ENCODE measurements around the gene DRAXIN.

Gene DRAXIN

DNA sequence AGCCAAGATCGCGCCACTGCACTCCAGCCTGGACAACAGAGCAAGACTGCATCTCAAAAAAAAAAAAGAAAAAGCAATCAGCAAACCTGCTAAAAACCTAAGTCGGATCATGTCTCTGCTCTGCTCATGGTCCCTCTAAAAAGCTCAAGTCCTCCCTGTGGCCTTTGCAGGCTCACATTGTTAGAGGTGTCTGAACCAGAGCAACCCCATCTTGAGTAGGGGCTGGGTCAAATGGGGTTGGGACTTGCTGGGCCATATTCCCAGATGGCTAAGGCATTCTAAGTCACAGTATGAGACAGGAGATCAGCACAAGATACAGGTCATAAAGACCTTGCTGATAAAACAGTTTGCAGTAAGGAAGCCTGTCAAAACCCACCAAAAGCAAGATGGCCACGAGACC is 3.0 kb upstream of the DRAXIN start:
- DNase-seq (ENCODE audit: low read depth in 2 of 2): no peak

DNA sequence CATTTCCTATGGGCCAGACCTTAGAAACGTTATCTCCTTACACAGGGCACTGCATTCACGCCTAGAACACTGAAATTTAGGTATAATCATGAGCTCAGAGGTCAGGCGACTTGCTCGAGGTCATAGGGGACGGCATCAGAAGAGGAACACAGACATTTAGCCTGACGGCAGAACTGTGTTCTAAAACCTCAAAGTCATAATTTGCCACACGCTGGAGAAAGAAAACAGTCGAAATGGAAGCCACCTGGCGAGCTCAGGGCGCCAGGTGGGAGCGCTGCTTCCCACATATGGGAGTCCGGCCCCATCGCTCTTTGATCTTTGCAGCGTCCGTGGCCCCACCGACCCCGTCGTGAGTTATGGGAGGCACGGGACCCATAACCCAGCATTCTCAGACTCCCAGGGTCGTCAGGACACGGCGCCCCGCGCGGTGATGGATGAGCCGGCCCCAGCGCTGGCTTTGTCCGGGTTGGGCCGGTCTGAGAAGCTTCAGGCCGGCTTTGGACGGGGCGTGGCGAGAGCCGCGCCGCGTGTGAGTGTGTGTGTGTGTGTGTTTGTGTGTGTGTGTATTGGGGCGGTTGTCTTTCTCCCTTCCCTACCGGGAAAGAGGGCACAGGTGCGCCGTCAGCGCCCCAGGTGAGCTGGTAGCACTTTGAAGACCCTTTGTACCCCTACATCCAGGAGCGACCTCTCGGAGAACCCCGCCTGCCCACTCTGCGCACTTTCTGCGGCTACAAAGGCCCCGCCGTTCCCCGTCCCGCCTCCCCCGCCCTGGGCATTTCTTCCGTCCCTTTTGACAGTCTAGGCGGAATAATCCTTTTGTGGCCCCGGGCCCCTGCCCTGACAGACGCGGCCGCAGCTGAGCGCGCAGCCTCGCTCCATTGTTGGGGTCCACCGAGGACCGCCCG is 861 bp upstream of the DRAXIN start:
- no peak for DNase-seq (ENCODE audit: low read depth in 2 of 2)

DNA sequence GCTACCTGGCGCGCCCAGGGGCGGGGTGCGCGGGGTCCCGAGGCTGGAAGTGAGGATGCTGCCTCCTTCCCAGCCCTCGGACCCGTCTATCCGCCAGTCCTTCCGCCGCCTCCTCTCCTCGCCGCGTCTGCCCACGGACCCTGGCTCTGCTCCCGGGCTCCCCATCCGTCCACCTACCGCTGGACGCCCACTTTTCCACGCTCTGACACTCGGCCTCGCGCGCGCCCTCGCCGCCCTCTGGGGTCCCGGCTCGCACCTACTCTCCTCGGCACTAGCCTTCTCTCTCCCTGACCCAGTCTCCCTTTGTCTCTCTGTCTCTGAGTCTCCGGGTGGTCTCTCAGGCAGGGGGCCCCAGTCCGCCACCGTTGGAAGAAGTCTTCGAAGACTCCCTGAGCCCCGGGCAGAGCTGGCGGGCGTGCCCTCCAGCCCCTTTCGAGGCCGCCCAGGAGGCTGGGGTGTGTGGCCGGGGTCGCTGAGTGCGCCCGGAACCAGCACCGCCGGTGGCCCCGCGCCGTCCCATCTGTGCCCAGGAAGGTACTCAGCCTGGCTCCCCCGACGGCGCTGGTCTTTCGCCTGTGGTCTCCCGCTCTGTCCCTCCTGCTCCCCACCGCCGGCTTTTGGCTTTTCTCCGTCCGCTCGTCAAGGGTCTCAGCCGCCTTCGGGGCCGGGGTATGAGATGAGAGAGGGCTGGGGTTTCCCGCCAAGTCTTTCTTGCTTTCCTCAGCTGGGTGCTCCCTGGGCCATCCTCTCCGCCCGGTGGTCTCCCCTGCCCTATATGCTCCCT is 610 bp downstream of the DRAXIN start:
- no peak for DNase-seq (ENCODE audit: low read depth in 2 of 2)

DNA sequence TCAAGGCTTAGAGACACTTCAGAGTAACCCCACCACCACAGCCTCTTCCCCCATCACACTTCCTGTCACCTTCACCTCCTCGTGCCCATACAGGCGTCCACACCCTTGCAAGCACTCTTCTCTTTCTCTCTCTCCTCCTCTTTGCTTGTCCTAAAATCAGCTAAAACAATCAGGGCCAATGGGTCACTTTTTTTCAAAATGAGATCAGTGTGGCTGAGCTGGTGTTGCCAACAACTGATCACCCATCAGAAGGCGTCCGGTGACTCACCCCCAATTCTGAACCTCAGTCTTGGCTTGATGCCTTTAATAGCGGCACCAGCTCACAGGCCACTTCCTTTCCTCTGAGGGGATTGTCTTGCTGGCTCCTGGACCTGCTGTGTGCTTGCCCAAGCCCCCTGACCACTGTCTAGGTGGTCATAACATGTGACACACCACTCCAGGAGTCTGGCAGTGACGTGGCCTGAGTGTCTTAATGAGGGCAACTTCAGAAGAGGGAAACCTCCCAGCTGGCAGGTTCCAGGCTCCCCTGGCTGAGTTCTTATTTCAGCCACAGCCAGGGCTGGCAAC is 1.6 kb downstream of the DRAXIN start:
- no peak for DNase-seq (ENCODE audit: low read depth in 2 of 2)

DNA sequence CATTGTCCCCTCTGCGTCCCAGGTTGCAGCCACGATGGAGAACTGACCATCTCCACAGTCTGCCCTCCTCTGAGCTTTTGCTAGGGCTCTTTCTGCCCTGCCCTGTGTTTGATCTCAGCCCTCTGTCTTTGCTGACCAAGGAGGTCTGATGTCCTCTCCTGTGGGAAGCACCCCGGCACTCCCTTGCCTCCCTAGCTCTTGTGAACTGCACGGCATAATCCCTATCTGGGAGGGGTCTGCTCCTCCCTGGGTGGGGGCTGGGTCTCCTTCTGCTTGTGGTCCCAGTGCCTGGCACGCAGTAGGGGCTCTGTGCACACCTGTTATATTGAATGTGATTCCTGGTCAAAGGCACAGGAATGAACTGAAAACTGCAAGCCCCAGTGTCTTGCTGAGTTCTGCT is 2.4 kb downstream of the DRAXIN start:
- DNase-seq (ENCODE audit: low read depth in 2 of 2): no peak

DNA sequence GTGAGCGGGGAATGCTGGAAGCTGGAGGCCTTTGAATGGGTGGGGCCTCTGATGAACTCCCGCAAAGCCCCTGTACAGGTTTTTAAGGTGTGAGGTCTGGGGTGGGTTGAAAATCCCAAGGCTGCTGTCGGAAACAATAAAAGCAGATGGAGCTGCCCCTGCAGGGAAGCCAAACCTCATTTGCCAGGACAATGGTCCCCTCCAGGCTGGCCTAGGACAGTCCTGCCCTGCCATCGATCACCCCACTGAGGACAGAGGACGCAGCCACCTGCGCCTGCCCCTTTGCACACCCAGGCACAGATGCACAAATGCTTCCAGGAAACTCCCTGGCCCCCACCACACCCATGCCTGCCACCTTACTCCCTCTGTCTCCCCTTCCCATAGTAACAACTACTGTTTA is 4.4 kb downstream of the DRAXIN start:
- DNase-seq (ENCODE audit: low read depth in 2 of 2): no peak

DNA sequence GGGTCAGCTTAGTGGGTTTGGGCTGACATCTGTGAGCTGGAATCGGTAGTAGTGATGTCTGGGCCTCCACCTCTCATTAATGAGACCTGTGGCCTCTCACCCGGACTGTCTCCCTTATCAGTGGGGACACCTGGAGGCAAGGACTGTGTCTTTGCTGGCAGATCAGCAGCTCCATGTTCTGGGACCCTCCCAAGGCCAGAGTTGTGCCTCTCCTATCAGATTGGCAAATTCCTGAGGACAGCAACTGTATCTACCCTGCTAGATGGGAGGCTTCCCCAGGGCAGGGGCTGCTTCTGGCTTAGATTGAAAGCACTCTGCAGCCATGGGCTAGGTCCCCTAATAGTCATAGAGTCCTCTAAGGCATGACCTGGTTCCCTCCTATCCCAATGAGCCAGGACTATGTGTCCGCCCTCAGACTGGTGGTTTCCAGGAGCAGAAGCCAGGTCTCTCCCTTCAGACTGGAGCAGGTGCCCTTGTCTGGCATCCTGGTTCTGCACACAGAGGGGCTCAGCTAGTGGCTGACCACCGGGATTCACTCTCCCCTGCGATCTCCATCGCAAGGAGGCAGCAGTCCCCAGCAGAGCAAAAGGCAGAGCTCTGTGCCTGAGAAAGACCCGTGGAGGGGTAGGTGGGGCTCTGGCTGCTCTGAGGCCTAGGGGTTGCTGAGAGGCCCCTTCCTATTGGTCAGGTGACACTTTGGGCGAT is 5.8 kb downstream of the DRAXIN start:
- DNase-seq (ENCODE audit: low read depth in 2 of 2): no peak

DNA sequence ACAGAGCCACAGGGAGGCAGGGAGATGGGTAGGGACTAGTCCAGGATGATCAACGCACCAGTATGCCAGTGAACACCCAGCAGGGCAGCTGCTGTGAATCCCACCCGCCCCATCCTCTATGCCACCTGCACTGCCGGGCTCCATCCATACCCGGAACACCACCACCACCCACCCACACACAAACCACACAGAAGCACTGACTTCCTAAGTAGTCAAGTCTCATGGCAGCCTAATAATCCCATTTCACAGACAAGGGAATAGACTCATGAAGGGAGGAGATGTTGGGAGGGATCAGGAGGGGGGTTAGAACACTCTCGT is 6.3 kb downstream of the DRAXIN start:
- no peak for DNase-seq (ENCODE audit: low read depth in 2 of 2)

DNA sequence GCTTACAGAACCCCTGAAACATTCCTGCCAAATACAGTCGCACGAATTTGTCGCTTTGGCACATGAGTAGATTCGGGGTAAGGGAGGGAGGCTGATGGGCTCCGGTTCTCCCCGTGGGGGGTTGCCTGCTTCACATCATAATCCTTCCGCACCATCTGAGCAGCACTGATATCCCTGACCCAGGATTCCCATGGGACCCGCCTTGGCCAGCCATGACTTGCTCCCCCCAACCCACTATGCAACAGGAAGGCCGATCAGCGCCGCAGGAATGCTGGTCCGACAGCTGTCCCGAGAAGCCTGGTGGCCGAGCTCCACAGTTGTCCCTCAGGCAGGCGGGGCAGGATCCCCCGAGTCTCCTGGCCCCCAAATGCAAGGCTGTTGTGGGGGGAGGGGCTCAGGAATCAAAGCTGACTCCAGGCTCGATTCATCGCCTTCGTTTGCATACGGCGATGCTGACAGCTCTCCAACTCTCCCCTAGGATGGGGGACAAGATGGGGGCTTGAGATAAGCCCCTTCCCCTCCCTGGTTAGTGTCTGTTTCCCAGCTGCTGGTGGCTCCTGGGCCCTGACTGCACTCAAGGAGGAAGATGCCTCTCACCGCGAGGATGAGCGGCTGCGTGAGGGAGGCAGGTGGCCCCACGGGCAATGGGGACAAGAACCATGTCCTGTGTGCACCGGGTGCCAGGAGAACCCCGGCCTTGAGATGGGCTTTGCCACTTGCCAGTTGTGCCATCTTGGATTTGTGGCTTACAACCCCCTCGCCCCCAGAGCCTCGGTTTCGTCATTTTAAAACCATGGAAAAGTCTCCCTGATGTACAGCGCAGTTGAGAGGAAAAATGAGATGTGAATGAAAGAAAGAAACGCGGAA is 9.3 kb downstream of the DRAXIN start:
- no peak for DNase-seq (ENCODE audit: low read depth in 2 of 2)

DNA sequence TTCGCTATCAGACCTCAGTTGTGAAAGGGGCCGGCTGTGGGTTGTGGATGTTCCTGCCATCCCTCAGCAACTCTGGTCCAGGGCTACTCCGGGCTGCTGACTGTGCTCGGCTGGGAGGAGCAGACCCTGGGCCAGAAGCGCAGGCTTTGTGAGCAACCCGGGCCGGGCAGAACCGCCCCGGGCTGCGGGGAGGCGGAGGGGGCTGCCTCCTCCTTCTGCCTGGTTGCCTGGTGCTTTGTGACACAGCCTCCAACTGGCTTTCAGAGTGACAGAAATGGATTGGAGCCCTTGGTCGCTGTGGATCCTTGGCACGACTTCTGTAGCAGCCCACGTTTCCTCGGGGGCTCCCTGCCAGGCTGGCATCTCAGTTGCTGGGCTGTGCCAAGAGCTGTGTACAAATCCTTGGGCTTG is 10.0 kb downstream of the DRAXIN start:
- no peak for DNase-seq (ENCODE audit: low read depth in 2 of 2)

DNA sequence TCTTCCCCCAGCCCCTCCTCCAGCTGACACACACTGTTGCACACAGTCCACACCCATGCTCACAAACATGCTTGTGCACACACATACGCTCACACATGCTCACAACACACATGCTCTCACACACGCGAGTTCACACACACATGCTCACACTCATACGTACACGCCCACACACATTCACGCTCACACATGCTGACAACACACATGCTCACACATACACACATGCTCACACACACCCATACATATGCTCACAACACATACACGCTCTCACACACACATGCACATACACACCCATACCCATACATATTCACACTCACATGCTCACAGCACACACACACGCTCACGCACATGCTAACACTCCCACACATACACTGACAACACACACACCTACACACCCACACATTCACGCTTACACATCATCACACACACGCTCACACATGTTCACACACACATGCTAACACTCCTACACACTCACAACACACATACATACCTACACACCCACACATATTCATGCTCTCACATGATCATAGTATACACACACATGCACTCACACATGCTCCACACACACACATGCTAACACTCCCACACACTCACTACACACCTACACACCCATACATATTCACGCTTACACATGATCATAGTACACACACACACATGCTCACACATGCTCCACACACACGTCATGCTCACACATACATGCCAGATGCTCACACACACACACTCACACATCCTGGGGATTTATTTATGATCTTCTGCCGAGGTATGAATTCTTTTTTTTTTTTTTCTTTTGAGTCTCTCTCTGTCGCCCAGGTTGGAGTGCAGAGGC is 10.7 kb downstream of the DRAXIN start:
- no peak for DNase-seq (ENCODE audit: low read depth in 2 of 2)

DNA sequence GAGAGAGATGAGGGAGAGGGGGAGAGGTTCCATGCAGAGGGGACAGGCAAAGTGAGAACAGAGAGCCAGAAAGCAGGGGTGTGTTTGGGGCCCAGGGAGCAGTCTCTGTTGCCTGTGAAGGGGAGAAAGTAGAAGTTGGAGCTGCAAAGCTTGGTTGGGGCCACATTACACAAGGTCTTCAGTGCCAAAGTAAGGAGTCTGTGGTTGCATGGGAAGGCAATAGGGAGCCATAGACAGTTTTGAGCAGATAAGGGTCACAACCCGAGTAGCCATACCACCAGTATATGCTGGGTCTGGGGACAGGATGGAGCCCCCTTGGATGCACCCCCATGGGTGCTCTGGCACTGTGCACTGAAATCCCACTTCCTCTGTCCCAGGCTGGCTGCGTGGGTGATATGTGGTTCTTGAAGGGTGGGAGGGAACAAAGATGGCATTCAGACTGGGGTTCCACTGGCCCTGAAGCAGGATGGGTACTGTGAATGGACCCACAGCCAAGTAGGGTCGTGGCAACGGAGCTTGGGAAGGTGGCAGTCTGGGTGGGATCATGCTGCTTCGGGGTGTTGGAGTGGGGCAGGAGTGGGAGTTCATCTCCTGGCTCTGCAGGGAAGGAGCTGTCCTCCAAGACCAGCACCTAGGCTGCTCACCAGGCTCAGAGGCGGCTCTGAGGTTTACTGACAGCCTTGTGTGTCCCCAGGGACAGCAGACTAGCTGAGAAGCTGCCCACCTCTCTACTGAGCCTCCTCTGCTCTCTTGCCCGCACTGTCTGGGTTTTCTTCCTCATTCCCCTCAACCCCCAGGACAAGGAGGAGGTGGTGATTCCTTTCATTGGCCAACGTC is 12.1 kb downstream of the DRAXIN start:
- no peak for DNase-seq (ENCODE audit: low read depth in 2 of 2)

DNA sequence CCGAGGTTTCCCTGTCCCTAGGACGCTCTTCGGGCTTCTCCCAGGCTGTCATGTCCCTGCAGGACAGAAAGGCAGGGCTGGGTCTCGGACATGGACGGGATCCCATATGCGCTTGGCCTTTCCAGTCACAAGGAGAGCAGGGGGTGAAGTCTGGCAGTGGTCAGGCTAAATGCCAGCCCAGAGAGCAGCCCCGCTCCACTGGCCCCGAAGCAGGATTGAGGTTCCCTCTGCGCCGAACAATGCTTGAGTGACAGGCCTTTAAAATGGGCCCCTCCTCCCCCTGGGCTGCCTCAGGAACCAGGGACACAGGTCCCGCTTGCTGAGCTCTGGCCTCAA is 12.7 kb downstream of the DRAXIN start:
- DNase-seq (ENCODE audit: low read depth in 2 of 2): no peak

DNA sequence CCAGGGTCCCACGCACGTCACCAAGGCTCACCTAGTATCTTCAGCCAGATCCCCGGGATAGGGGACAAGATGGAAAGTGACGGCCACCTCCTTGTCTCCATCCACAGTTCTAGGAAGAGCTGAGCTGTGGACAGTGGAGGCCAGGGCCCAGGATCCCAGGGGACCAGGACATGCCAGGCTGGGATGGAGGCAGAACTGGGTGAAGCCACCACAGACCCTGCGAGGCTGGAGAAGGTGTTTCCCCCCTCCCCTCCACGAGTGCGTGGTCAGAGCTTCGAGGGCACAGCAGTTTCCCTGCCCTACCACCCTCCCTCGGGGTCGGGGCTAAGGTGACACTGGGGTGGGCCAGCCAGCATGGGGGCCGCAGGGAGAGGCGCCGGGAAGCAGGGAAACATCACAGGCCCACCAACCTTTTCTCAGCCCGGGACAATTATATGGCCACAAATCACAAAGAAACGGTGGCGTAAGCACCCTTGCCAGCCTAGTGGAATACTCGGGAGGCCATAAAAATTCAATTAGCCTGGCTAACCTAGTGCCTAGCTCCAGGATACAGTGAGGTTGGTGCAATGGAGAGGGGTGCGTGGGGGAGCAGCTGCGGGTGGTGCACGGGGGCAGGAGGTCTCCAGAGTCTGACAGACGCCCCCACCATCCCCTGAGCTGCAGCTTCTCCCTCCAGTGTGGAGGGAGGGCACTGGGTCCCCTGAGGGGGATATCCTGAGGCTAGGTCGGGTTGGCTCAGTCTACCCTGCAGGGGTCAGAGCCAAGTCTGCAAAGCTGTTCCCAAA is 13.4 kb downstream of the DRAXIN start:
- DNase-seq (ENCODE audit: low read depth in 2 of 2): no peak

DNA sequence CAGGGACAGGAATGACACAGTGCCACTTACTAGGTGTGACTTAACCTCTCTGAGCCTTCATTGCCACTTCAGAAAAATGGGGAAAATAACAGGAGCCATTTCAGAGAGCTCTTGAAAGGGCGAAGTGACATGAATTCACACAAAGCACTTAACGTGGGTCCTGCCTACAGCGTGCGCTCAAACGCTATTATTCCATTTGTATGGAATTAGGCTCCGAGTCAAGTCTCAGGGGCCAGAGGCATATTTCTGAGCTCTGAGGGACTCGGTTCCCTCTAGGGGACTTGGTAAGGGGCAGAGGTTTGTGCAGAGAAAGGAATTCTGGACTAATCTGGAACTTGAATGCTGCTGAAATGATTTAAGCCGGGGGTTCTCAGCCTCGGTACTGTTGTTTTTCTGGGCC is 14.1 kb downstream of the DRAXIN start:
- no peak for DNase-seq (ENCODE audit: low read depth in 2 of 2)

DNA sequence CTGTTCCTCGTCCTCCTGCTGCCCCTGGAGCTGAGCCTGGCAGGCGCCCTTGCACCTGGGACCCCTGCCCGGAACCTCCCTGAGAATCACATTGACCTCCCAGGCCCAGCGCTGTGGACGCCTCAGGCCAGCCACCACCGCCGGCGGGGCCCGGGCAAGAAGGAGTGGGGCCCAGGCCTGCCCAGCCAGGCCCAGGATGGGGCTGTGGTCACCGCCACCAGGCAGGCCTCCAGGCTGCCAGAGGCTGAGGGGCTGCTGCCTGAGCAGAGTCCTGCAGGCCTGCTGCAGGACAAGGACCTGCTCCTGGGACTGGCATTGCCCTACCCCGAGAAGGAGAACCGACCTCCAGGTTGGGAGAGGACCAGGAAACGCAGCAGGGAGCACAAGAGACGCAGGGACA is 14.8 kb downstream of the DRAXIN start:
- DNase-seq (ENCODE audit: low read depth in 2 of 2): no peak

DNA sequence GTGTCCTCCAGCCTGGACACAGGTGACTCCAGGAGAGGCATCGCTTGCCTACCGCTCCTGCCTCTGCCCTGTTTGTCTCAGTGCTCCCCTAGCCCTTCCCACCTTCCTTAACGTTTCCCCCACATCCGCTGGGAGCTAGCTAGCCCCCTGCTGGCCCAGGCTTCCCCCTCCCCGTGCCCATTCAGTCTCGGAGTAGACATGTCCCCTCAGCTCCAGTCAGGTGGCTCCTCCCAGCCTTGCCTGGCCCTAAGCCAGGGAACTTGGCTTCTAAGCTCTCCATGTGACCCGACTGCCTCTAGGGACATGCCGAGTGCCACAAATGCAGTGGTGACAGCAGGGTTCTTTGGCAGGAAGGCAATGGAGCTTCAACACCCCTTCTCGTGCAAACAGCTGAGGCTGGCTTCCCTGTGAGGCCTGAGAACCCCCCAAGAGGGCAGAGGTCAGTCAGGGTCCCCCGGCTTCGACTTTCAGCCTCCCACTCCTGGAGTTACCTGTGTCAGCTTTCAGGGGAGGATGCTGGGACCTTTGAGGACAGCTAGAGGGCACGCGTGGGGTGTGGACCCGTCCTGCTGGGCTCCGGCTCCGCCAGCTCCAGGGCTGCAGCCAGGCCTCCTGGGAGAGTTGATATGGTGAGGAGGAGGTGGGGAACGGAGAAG is 16.2 kb downstream of the DRAXIN start:
- DNase-seq (ENCODE audit: low read depth in 2 of 2): no peak

Data from stimulated activated CD4-positive, alpha-beta T cell treated with anti-CD3 and anti-CD28 coated beads, Interleukin-1b, Interleukin-23, amount 100 ng/mL, for 1 hour (primary cell).